CD4-positive, alpha-beta T cell treated with Interleukin-12 subunit alpha and Interleukin-12 subunit beta, for 1 hour (primary cell): Measurements from ENCODE around the gene CDC42BPB.
A peak's percentile ranks its signal among the peaks of the same experiment; 100 is the strongest.

Experiments
- DNase-seq: peaks from one replicate; pipeline ENCODE4 v3.0.0-alpha.2; 2020

CDC42BPB gene

DNA sequence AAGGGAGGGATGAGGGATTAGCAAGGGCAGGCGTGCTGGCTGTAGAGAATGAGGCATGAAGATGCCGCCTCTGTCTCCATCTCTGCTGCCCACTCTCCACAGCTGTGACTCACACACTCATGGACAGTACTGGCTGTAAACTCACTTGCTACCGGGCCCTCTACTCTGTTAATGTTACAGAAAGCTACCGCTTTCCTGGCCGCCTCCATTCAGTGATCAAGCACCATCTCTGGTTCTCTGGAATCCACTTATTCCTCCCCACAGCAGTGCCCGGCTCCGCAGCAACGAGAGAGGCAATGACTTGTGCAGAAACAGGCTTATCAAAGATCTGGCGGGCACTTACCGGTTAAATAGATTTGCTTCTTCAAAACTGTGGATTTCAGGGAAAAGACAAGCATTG is 100.1 kb downstream of the CDC42BPB start:
- DNase-seq = no peak

DNA sequence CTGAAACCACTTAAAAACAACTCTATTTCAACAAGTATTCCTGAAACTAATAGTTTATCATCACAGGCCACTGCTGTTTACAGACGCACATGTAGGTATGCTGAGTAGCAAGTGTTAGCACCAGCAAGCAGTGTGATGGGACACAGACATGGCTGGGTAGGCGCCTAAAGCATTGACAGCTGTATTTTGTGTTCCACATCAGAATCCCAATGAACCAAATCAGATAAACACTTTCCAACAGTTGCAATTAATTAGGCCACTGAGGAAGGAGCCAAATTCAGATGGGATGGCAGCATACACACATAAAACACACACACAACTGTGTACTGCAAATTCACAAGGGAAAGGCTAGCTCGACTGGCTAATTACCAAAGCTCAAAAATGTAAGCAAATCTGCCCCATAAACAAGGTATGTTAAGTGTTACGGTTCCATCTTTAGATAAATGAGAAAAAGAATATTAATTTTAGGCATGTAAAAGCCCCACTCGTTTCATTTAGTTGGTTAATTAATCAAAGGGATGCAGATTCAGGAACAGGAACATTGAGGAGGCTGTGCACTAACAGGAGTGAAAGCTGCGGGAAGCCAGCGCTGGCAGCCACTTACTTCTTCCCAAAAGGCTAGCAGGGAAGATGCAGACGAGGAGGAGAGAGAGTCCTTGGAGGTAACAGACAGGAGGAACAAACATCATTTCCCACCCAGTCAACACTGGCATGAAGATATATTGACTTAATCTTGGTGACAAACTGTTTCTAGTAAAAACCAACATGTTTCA is 101.5 kb downstream of the CDC42BPB start:
- no peak for DNase-seq

DNA sequence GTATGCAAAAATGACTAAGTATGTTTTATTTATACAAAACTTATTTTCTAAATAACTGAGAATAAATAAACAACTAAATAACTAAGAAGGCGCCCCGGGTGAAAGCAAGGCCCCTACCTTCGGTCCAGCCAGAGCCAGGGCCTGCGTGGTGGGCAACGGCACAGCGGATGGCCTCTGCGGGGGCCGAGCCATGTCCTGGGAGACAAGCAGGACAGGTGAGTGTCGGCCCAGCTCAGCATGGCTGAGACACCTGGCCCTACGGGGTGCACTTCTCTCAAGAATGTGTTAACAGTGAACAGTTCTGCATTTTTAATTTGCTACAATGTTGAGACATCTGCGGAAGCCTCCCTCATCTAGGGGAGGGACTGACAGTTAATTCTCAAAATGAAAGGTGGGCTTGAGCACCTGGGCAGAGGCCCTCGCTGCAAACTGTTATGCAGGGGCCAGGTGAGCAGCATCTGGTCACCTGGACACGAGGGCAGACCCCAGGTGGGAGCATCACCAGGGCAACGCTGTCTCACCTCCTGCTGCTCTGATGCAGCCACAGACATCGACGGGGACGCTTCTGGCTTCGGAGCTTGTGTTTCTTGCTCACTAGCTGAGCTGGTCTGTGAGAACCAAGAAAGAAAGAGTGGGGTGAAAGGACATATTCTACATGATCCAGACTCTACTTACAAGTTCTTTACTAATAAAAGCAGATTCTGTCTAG is 103.1 kb downstream of the CDC42BPB start:
- DNase-seq = no peak

DNA sequence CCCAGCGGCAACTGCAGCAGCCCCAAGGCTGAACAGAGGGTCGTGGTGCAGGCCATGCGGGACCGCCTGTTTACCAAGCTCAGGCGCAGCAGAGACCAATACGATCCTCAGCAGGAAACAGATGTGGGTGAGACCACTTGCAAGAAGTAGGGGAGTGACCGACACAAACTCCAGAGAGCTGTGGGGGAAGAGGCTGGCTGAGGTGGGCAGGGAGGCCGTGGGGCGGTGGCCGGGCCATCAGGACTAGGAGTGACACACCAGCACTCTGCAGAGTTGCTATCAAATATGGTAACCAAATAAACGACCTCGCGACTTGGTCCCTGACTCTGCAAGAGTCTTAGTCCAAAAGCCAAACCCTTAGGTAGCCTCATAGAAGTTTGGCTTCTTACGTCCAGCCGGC is 104.2 kb downstream of the CDC42BPB start:
- no peak for DNase-seq

DNA sequence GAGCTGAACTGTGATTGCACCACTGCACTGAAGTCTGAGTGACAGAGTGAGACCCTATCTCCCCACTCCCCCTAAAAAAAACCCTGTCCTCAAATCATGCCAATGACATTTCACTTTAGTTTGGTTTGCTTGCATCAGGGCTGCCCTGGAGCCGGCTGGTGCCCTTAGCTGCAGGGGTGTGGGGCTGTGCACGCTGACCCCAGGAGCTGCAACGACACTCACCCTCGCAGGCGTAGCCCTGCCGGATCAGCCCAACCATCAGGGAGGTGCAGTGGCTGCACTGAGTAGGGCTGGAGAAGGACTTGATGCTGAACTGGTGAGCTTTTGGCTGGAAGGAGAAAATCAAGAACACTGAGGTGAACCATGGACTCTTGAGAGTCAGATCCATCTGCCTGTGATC is 105.1 kb downstream of the CDC42BPB start:
- no peak for DNase-seq

DNA sequence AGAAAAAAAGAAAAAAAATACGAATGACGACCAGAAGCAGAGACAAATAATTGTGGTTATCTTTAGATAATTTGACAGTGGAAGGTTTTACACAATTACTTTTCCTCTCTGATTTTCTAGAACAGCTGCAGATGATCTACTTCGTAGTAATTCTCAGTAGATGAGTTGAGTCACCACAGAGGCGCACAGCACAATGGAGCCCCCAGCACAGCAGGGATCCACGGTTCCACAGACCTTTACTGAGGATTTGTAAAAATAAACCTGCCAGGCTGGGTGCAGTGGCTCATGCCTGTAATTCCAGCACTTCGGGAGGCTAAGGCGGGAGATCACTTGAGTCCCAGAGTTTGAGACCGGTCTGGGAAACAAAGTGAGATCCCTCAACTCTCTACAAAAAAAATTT is 105.5 kb downstream of the CDC42BPB start:
- no peak for DNase-seq

DNA sequence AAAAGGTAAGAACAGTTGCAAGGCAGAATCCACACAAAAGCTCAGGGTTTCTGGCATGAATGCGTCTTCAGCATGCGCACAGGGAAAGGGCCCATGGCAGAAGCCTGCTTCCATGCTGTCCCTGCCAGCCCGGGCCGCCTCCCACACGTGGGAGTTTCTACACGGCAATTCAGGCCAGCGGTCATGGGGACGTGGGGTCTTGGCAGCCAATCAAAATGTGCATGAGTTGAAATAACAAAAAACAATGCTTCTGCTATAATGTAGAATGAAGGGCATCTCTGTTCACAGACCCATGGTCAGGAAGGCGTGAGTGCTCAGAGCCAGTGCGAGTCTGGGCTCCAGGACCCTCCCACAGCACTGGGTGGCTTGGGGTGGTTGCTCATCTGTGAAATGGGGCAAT is 106.3 kb downstream of the CDC42BPB start:
- DNase-seq = no peak

DNA sequence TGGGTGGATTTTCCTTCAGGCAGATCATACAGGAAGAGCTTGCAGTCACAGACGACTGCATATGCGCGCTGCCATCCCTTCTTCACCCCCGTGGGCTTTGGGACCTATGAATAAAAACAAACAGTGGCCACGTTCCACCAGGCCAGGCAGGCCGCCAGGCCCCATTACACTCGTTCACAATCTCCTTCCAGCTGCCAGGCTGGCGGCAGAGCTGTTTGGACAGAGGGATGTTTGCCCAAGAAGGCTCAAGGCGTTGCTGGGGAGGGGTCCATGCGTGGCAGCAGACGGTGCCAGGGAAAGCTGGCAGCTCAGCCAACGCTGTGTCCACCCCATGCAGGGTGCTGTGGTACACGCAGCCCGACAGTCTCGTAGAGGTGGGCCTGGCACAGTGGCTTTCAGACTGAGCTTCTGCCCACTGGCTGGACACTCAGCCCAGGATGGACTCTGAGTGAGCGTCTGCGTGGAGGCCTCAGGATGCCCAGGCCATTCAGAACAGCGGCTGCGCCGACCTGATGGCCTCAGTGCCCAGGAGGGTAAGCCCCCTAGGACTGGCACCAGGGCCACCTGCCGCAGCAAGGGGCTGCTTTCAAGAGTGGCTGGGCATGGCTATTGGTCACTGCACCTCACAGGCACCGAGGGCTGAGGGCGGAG is 107.4 kb downstream of the CDC42BPB start:
- no peak for DNase-seq

DNA sequence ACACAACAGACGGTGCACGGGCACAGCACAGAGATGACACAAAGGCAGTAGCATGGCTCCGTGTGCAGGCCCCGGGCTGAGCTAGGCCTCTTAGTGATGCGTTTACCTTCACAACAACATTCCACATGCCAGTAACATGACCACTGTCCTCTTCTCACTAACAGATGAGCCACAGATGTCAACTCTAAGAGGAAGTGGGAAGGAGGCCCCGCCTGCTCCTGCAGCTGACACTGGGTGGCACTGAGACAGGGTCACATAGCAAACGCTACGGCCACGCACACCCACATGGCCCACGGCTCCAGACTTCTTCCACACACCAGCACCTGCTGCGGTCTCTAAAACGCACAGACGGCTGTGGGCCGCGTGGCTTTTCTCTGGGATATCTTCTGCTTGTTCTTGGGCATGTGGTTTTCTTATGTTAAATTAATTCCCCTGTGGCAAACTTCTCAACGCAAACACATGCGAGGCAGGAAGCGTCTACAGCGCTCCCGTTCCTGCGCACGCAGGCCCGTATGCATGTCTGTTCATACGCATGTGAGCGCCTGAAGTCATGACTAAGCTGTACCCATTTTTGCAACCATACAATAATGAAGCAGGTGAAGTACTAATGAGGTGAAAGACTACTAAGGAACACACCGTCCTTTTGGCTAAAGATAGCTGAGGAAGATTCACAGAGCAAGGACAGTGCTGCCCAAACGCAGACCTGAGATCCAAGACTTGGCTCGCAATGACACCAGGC is 108.1 kb downstream of the CDC42BPB start:
- peak; percentile 17 for DNase-seq

DNA sequence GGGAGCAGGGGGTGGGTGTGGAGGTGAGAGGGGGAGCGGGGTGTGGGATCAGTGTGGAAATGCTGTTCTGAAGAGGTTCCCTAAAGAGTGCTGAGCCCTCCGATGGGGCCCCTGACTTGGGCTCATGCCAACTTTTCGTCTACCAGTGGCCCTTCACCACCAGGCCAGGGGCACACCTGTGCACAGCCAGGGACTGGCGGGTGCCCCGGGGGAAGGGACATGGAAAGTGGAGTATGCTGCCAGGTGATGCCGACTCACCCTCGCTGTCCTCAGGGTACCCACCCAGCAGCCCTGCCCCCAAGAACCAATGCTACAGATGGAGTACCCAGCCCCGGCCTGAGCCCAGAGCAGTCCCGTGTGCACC is 108.7 kb downstream of the CDC42BPB start:
- DNase-seq = no peak

DNA sequence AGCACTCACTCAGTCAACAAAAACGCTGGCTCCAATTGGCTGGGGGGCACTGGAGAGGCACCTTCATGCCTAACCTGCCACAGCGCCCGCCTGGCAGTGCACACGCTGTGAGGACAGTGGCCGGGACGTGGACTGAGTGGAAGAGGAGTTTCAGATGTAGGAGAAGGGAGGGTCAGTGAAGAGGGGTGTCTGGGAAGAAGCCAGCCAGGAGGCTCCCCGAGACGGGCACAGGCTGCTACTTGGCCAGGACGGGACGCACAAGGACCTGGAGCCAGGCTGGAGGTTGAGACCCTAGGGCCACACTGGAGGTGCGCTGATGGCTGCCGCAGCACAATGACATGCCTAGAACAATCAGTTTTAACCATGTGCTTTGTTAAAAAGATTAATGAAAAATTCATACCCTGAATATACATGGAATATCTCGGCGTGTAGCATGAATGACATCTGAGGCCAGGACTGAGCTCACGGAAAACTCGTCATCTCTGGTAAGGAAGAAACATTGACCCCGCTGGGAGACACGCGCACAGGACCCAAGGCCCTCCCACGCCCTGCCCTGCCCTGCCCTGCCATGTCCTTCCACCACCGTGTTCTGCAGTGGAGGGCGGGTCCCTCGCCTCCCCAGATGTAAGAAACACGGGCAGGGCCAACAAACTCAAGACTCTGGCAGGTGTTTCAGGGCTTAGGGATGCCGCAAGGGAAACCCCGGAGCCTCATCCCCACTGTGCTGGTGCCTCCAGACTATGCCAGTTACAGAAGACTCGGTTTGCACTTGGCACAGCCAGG is 109.8 kb downstream of the CDC42BPB start:
- DNase-seq = no peak

DNA sequence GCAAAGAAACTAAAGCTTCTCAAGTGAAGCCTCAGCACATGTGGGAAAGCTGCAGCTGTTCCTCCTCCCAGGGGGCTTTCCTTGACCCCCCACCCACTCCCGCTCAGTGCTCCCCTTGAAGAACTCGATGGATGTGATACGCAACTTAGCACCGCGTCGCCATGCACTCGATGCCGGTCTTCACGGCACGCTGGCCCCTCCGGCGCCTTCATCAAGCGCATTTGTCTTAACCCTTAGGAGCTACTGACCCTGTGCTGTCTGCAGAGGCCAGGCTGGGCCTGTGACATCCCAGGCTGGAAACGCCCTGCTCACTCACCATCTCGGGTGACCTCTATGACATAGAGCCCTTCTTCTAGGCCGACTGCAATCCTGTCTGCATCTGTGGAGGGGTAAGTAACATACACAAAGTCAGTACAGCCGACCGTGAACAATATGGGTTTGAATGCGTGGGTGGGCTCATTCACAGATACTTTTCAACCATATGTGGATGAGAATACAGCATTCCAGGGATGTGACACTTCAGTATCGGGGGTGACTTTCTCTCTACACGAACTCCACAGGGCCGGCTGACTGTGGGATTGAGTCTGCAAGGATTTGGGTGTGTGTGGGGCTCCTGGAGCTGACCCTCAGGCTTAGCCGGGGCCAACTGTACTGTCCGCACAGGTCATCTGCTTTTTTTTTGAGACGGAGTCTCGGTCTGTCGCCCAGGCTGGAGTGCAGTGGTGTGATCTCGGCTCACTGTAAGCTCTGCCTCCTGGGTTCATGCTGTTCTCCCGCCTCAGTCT is 111.8 kb downstream of the CDC42BPB start:
- DNase-seq = no peak

DNA sequence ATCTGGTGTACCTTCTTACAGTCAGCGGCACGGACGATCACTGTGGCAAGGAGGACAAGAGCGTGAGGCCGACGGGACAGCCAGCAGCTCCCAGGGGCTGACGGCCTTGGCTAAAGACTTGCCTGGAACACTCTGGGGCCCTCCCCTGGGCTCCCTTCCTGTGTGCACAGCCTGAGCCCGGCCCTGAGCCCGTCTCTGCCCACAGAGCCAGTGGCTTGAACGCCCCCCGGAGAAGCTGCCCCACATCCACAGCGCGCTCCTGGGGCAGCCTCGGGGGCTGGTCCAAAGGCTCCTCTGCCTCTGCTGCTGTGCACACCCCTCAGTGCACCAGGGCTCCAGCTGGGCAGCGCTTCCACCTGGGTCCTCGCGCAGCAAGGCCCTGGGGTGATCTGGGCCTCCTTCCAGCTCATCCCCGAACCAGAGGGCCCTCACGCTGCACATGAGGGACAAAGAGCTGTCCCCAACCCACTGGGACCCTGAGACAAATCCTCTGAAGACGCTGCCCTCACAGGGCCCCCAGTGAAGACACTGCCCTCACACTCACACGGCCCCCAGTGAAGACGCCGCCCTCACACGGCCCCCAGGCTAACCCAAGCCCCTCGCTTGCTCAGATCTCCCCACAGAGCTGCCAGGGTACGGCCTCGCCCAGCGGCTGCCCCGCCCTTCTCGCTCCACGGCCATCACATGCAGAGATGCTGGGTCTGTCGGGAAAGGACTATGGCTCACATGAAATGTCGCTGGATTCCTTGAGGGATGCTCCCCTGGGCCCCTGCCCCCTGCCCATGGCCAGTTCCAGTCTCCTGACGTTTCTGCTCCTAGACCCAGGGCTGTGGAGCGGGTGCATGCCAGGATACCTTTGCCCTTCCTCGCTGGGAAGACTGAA is 112.7 kb downstream of the CDC42BPB start:
- DNase-seq = no peak

DNA sequence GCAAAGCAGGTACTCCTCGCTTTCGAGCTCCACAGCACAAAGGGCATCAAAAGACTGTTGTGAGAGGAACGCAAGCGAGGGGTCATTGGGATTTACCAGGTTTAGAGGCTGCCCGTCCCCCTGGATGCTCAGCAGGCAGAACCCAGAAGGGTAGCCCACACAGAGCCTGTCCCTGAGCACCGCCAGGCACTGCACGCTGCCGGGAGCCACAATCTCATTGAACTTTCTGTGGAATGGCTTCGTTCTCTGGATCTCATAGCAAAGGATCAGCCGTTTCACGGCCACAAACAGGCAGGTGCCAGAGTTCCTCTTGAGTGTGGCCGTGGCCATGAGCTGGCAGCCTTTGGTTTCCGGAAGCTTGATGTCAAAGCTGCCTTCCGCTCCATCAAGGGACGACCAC is 113.4 kb downstream of the CDC42BPB start:
- no peak for DNase-seq

DNA sequence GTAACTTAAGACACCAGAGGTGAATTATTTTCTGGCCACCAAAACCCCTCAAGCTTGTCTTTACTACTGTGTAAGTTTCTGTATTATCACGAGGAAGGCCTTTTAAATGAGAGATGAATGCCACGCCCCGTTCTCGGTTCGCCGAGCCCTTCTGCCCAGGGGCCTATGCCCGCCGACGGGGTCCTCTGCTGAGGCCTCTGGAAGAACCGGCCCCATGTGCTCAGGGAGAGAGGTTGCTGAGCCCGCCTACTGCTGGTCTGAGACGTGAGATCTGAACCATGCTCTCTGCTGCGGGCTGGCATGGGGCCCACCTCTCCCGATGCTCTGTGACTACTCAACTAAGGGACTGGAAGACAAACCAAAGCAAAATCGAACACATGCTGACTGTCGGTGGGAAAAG is 113.9 kb downstream of the CDC42BPB start:
- DNase-seq = no peak

DNA sequence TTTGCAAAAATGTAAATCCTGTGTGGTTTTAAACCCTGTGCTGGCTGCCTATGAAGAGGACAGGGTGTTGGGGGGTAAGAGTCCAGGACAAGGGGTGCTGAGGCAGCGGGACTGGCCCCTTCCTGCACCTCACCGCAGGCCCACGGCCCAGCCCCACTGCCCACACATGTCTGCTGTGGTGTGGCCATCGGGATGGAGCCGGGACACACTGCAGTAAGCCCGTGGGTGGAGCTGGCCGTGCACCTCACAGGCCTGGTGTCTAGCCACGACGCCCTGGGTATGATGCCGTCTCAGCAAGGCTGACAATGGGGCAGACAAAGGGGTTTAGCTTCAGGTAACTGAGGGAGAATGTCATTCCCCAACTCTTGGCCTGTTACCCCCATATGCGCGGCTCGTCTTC is 115.3 kb downstream of the CDC42BPB start:
- no peak for DNase-seq

DNA sequence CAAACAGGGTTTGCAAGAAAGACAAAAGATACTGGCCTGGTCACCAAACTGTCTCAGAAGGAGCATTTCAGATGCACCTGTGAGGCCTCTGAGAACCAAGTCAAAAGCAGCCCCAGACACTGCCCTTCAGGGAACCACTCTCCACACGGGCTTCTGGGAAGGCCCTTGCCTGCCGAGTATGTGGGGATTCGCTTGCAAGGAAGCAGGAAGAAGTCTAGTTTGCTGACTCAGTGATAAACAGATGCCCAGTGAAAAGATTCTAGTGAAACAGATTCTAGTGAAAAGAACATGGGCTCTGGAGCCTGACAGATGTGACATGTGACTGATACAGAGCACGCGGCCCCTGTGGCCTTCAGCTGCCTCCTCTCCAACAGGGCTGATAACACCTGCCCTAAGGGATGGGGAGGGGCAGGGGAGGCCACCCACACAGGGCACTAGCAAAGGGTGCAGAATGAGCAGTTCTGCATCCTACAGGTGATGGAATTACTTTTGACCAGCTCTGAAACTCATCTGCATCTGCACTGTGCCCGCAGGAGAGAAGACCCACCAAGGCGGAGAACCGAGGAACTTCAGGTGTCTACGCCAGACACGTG is 115.8 kb downstream of the CDC42BPB start:
- no peak for DNase-seq

DNA sequence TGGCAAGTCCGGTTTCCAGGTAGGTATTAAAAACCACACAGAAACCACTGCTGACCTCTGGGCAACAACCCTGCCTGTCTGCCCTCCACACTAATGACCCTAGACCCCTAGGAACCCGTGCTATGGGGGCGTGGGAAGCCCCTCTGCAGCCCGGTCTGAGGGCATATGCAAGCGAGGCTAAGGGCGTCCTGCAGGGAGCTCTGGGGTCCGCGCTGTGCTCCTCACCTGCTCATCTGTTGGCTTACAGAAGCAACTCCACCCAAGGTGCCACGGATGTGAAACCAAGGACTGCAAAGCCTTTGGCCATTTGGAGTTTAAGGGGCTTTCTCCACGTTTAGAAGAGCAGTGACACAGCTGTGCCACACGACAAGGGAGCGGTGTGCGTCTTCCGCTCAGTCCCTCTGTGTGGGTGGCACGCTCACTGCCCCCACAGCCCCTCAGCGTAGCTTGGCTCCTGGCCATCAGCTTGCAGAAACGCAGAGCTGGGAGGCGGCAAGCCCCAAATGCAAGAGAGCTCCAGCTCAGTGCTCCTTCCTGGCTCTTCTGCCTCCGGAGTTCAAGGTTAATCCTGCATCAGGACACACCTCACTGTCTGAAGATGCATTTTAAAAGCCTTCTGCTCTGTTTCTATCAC is 116.5 kb downstream of the CDC42BPB start:
- no peak for DNase-seq

DNA sequence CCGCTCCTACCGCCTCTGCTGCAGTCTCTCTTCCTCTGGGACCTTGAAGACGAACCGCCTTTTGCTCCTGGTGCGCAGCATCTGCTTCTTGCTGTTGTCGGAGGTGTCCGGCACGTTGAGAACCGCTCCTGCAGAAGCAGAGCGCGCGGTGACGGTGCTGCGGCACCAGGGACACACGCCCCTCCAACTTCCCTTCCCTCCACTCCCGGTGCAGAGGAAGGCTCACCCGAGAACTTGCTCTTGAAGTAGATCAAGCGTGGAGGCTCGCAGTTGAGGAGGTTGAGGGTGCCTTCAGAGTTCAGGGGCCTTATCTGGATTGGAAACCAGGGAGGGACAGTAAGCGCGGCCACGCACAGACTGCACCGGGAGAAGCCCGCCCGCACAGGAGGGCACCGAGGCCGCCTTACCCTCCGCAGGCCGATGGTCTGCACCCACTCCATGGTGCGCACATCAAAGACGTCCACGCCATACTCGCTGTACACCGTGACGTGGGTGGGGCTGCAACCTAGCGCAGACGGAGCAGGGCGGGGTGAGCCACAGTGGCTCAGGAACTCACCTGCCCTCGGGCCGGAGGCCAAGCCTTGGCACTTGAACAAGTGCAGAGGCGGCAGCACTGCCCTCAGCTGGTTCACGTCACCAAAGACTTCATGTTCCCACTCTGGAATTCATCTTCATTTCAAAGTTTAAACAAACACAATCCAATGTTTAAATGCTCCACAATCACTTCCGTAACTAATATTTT is 117.4 kb downstream of the CDC42BPB start:
- DNase-seq = no peak
